ENCODE data around the gene ELP2. TPM values are rescaled to one million over a fixed set of nuclear protein-coding genes. Genes with fewer than 3 reads are reported as not detected.
"Not testable (repeated sequence)": the region's sequence is repeated elsewhere in the genome, so short reads cannot be mapped to it uniquely, and the experiment has no call there.

ELP2 gene
- total RNA-seq, 1 donor from 2014 or later: 71.9 TPM

DNA sequence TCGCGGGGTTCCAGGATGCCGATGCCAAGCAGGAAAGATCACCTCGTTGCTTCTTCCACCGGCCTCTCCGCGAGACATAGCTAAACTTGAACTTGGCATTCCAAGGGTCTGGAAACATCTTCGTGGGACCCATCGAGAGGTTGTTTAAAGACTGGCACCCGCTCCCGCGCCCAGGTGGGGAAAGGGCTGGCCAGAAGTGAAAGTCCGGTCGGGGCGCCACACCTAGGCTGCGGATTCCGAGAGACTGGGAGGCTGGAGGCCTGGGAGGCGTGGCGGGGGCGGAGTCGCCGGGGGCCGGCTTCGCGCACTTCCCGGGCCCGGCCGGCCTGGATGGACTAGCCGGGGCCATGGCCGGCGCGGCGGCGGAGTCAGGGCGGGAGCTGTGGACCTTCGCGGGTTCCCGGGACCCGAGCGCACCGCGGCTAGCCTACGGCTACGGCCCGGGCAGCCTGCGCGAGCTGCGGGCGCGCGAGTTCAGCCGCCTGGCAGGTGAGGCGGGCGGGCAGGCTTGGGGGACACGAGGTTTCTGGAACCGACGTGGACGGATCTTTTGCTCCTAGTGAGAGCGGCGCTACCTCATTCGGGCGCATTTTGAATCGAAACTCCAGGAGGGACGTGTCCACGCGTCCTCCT lies 57.6 kb downstream of the ELP2 start, which contains the start of gene MOCOS:
MOCOS (plus strand) TSS at position 305 of the 633 bp plus-strand sequence; CDS start at position 348, 43 bp downstream.
- intact Hi-C loops (cut with micrococcal nuclease): loop anchor here (1.0 kb wide), 1 partner anchor 58 kb away; the partner anchor contains the start of genes ELP2 and SLC39A6

DNA sequence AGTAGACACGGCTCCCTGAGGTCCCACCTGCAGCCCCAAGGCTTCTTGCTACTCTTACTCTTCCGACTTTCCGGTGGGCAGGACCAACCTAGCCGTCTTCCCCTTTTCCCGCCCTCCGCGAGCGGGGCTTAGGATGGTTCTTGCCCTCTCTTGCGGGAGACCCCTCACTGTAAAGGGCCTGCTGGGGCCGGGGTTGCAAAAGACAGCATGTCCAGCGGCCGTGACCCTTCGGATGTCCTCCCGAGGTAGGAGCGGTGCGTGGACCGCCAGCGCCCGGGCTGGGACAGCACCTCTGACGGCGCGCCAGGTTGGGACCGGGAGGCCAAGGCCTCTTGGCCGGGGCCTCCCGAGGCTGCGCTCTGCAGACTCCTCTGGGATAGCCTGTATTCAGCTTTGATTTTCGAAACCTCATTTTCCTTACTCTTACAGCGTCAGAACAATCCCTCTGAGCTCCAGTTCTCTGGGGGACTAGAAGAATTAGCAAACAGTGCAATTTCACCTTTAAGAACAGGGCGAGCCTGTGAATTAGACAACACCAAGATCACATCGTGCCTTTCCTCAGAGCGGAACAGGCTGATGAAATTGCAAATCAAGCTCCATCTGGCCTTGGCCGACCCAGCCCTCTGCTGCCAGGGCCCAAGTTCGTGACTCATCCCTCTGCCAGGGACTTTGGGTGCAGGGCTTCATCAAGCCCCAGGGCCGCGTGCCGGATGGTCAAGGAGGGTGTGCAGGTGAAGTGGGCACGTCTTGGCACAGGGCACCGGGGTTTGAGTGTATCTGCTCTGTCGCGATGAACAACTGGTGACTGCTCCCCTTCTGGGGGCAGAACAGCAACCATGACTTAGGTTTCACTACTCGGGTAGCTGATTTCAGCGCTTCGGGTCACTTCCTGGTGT lies 58.4 kb downstream of the ELP2 start:
- intact Hi-C loops (cut with micrococcal nuclease): loop anchor here (1.0 kb wide), 1 partner anchor 59 kb away; the partner anchor contains the start of genes ELP2 and SLC39A6

DNA sequence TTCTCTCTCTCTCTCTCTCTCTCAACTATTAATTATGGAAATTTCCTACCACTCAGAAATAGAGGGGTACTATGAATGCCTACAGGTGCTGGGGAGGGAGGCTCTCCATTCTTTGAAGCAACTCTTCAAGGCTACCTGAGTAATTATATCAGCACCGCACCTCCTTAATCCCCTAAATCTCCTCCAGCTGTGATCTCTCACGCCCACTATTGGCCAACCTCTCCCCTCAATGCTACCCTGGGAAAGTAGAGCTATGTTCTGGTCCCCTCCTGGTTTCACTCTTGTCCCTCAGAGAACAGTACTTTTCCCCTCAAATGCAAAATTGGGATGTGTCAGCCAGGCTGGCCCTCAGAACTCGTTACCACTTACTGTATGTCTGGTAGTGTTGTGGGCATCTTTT lies 59.2 kb downstream of the ELP2 start:
- intact Hi-C loops (cut with micrococcal nuclease): no loop called here

DNA sequence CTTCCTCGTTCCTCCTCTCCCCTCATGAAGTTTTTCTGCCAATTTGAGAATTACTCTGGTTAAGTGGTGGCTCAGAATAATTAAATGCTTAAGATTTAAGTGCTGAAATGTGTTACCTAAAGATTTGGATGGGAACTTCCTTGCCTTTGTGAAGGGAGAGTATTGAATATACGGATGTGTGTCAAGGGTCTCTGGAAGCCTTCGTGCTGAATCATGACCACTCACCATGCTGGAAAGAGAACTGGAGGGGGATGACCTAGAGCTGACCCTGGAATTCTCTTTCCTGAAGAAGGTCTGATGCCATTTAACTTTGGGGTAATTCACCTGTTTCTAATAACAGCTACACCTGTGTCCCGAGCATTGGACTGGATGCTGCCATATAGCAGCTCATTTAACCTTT lies 59.8 kb downstream of the ELP2 start:
- intact Hi-C loops (cut with micrococcal nuclease): no loop called here

DNA sequence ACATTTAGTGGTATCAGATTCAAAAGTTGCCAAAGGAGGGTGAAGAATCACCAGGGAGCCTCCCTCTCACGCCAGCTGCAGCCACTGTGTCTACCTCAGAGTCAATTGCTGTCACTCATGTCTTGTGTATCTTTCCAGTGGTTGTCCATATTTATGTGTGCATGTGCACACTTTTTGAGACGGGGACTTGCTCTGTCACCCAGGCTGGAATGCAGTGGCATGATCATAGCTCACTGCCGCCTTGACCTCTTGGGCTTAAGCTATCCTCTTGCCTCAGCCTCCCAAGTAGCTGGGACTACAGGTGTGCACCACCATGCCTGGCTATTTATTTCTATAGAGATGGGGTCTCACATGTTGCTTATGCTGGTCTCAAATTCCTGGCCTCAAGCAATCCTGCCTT lies 61.6 kb downstream of the ELP2 start:
- intact Hi-C loops (cut with micrococcal nuclease): no loop called here

DNA sequence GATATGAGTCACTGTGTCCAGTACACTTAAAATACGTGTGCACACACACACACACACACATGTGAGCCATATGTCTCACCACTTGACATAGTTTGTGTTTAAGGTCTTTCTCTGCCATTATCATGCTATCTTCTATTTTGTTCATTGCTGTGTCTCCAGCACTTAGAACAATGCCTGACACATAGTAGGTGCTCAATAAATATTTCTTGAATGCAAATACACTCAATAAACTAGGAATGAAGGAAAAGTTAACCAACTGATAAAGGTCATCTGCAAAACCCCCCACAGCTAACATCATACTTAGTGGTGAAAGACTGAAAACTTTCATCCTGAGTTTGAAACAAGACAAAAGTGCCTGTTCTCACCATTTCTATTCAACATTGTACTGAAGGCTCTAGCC lies 62.0 kb downstream of the ELP2 start:
- intact Hi-C loops (cut with micrococcal nuclease): no loop called here

DNA sequence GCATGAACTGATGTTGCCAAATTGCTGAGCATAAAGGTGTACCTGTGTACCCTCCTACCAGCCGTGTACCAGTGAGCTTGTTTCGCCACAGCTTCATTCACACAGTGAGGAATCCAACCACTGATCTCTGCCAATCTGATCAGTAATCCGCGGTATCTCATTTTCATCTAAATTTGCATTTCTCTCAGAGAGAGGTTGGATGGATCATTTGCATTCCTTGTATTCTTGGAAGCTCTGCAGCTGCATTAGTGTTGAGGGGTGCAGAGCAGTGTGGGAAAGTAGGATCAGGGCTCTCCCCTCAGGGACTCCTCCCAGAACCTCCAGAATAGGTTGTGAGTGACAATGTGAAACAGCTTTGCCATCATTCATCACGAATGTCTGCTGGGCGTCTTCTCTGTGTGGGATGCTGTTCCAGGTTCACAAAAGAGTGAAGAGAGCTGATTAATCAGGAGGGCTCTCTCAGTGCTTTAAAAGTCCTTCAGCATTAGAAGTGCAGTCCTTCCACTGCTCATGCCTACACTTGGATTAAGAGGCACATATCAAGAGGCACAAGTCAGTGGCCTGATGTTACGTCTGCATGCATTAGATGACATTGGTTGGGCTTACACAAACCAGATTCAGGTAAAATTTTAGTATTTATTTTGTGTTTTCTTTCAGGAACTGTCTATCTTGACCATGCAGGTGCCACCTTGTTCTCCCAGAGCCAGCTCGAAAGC lies 65.1 kb downstream of the ELP2 start:
- intact Hi-C loops (cut with micrococcal nuclease): no loop called here

DNA sequence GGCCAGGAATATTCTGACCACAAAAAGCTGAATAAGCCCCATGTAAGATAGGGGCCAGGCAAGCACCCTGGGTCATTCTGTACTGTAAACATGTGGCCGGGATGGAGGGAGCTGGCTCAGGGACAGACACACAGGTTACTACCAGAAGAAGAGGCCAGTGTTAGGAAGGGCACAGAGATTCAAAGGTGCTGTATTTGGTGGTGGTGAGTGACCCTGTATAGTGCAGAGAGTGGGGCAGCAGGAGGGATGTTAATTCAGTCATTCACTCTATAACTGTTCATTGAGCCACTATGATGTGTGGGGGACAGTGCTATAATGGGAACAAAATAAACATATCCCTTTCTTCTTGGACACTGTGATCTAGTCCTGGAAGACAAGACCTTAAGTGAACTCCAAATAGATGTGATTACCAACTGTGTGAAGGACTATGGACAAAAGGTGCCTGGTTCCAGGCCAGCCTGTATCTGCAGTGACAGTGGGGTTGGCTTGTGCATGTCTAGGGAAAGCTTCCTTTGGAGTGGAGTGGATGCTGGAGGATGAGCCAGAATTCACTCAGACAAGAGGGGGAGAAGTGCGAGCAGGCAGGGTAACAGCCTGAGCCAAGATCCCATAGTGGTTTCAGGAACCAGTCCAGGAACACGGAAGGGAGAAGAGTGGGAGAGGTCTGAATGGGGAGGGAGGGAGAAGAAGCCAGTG lies 65.9 kb downstream of the ELP2 start:
- intact Hi-C loops (cut with micrococcal nuclease): no loop called here

DNA sequence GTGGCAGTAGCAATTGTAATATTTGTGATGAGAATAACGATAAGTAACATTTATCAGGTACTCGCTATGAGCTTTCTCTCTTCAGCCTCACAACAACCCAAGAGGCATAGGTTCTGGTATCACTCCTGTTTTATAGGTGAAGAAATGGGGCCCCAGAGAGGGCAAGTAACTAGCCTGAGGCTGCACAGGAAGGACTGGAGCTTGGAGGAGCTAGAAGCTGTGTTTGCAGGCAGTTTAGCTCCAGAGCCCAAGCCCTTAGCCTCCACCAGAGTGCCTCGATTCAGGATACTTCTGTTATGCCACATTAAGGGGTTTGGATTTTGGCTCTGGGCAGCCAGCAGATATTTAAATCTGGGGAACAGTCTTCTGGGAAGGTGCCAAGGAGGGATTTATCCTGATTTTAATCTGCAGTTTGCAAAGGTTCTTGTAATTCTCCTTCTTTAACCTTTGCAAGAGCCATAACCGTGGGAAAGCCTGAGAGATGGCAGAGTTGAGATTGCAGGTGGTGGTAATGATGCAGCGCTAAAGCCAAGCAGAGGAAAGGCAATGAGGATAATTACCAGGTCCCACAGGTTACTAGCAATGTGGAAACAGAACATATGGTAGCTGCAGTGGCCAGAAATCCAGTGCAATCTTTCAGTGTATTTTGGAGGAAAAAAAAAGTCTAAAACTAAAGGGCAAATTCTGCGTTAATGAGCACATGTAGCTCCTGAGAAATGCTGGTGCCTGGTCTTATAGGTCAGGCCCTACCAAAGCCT lies 66.7 kb downstream of the ELP2 start:
- intact Hi-C loops (cut with micrococcal nuclease): no loop called here

DNA sequence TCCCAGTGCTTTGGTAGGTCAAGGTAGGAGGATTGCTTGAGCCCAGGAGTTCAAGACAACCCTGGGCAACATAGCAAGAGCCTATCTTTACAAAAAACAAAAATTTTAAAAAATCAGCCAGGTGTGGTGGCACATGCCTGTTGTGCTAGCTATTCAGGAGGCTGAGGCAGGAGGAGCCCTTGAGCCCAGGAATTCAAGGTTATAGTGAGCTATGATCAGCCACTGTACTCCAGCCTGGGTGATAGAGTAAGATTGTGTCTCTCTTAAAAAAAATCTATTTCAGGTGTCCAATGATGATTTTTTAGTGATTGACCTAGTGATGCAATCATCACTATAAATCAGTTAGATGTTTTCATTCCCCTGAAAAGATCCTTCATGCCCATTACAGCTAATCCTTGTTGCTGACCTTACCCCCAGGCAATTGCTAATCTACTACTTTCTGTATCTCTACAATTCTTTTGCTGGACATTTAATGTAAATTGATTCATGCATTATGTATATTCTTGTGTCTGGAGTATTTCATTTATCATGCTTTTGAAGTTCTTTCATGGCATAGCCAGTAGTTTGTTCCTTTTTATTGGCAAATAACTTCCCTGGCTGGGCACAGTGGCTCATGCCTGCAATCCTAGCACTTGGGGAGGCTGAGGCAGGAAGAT lies 67.9 kb downstream of the ELP2 start:
- intact Hi-C loops (cut with micrococcal nuclease): no loop called here

DNA sequence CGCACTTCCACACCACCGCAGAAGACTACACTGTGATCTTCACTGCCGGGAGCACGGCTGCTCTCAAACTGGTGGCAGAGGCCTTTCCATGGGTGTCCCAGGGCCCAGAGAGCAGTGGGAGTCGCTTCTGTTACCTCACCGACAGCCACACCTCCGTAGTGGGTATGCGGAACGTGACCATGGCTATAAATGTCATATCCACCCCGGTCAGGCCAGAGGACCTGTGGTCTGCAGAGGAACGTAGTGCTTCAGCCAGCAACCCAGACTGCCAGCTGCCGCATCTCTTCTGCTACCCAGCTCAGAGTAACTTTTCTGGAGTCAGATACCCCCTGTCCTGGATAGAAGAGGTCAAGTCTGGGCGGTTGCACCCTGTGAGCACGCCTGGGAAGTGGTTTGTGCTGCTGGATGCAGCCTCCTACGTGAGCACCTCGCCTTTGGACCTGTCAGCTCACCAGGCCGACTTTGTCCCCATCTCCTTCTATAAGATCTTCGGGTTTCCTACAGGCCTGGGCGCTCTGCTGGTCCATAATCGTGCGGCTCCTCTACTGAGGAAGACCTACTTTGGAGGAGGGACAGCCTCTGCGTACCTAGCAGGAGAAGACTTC lies 70.1 kb downstream of the ELP2 start:
- intact Hi-C loops (cut with micrococcal nuclease): no loop called here

DNA sequence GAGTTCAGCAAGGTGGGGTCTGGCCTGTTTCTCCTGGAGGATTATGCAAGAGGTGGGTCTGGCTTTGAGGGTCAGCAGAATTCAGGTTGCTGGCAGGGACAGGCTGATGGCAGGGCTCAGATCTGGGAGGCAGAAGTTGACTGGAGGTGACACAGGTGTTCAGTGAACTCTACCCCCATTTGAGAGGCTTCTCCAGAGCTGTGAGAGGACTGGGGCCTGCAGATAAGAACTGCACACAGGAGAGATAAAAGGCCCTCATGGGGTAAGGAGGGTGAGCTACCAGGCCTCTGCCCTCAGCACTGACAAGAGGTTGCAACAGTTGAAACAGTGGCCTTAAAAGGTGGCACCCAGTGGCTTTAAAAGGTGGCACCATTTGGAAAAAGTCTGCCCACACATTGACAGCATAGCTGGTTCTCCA lies 70.7 kb downstream of the ELP2 start:
- intact Hi-C loops (cut with micrococcal nuclease): no loop called here

DNA sequence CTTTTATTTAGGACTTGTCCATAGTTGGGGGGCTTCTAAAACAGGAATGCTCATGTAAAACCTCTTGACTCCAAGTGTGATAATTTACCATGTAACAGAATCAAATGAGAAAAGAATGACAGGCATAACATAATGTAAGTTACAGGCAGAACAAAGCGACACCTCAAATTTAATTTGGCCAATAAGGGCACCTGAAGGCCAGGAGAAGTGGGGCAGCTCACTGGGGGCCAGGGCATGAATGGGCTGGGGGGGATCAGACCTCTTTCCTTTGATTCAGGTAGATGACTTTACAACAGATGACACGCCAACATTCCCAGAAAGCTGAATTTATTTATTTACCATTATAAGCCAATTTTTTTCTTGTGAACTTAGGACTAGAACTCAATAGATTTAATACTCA lies 72.1 kb downstream of the ELP2 start:
- intact Hi-C loops (cut with micrococcal nuclease): no loop called here

DNA sequence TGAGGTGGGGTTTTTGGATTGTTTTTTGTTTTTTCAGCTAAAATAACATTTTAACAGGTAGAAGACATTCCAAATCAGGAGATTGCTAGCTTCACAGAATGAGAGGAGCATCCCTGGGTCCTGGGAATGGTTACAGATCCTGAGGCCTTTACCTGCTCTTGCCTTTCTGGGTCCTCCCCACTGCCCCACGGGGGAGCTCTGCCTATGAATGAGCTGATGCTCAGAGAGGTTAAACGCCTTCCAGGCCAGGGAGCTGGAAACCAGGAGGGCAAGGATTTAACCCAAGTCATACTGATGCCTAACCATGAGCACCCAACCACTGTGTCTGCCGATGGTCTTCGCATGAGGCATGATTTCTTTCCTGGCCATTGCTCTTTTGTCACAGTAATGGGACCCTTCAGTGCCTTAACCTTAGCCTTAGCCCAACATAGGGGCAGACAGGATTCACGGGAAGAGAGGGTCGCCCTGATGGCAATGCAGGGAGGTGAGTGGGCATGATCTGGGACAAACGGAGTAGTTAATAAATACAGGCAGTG lies 73.7 kb downstream of the ELP2 start:
- intact Hi-C loops (cut with micrococcal nuclease): no loop called here

DNA sequence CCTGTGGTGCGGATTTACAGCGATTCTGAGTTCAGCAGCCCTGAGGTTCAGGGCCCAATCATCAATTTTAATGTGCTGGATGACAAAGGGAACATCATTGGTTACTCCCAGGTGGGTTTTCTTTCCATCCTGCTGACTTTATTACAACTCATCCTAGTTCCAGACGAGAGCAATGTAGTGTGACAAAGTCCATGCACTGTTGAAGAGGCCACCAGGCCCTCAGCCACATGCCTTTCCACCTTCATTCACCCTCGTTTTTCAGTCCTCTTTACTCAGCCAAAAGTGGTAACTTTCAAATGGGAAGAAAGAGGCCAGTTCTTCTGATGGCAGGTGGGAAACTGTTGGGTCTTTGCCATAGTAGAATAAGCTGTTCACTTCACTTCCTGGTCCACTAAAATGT lies 75.5 kb downstream of the ELP2 start:
- intact Hi-C loops (cut with micrococcal nuclease): no loop called here

DNA sequence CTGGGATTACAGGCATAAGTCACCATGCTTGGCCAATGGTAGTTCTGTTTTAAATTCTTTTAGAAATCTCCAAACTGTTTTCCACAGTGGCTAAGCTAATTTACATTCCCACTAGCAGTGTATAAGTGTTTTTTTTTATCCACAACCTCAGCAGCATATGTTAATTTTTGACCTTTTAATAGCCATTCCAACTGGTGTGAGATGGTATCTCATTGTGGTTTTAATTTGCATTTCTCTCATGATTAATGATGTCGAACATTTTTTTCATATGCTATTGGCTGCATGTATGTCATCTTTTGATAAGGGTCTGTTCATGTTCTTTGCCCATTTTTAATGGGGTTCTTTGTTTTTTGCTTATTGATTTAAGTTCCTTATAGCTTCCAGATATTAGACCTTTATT lies 77.6 kb downstream of the ELP2 start:
- intact Hi-C loops (cut with micrococcal nuclease): no loop called here

DNA sequence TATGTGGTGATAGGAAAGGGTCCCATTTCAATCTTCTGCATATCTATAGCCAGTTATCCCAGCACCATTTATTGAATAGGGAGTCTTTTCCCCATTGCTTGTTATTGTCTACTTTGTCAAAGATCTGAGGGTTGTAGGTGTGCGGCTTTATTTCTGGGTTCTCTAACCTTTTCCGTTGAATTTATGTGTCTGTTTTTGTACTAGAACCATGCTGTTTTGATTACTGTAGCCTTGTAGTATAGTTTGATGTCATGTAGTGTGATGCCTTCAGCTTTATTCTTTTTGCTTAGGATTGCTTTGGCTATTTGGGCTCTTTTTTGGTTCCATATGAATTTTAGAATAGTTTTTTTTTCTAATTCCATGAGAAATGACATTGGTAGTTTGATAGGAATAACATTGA lies 78.3 kb downstream of the ELP2 start:
- intact Hi-C loops (cut with micrococcal nuclease): not testable (repeated sequence)

DNA sequence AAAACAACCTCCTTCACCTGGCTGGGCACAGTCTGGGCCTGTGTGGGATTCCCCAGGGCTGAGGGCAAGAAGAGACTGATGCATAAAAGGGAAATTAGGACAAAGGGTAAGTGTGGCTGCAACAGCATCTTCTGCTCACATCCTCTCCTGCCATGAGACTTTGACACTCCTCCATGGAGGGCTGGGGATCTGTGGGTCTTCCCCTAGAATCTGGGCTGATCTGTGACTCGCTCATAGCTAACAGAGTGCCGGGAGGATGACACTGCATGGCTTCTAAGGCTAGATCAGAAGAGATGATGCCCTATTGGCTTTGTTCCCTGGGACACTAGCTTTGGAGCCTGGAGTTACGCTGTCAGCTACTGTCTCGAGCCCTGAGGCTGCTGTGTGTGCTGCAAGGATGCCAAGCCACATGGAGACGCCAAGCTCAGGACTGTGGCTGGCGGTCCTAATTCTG lies 81.9 kb downstream of the ELP2 start:
- intact Hi-C loops (cut with micrococcal nuclease): no loop called here

Measured in T-helper 2 cell treated with Interferon-gamma antibody and Interleukin-4, amounts not matched to agents 100 ng/mL and 5 ng/mL, for 36 hours (primary cell).